Ishikawa (cell line): Measurements from ENCODE around the gene LAMA1.

Experiments
- CEBPB ChIP-seq: IDR thresholded peaks from 2 replicates; pipeline ENCODE4 v1.6.1; 2012
- CREB1 ChIP-seq: IDR thresholded peaks from 2 replicates; pipeline ENCODE4 v1.6.1; 2012; ENCODE audit warnings: low read depth
- EGR1 ChIP-seq: IDR thresholded peaks from 2 replicates; pipeline ENCODE4 v1.6.1; 2012
- EP300 ChIP-seq: IDR thresholded peaks from 2 replicates; pipeline ENCODE4 v1.6.1; 2012; ENCODE audit warnings: borderline replicate concordance
- FOXM1 ChIP-seq: IDR thresholded peaks from 2 replicates; pipeline ENCODE4 v1.6.1; 2012; ENCODE audit warnings: low read depth, borderline replicate concordance
- NFIC ChIP-seq: IDR thresholded peaks from 2 replicates; pipeline ENCODE4 v1.6.1; 2012
- RAD21 ChIP-seq: IDR thresholded peaks from 2 replicates; pipeline ENCODE4 v1.6.1; 2012; ENCODE audit warnings: low read depth
- TAF1 ChIP-seq: IDR thresholded peaks from 2 replicates; pipeline ENCODE4 v1.6.1; 2012; ENCODE audit warnings: low read depth, mild to moderate bottlenecking
- TCF12 ChIP-seq: IDR thresholded peaks from 2 replicates; pipeline ENCODE4 v1.6.1; 2012; ENCODE audit warnings: low read depth
- TEAD4 ChIP-seq: IDR thresholded peaks from 2 replicates; pipeline ENCODE4 v1.6.1; 2012
- YY1 ChIP-seq: IDR thresholded peaks from 2 replicates; pipeline ENCODE4 v1.6.1; 2012; ENCODE audit warnings: low read depth
- ZBTB7A ChIP-seq: IDR thresholded peaks from 2 replicates; pipeline ENCODE4 v1.6.1; 2012; ENCODE audit warnings: low read depth
- TF ChIP-seq, protein P1 (sequence below): IDR thresholded peaks from 2 replicates; pipeline ENCODE4 v1.6.1; 2012
- TF ChIP-seq, protein P2 (sequence below): IDR thresholded peaks from 2 replicates; pipeline ENCODE4 v1.6.1; 2012; ENCODE audit warnings: low read depth, mild to moderate bottlenecking
- TF ChIP-seq, protein P3 (sequence below): IDR thresholded peaks from 2 replicates; pipeline ENCODE4 v1.6.1; 2012

LAMA1 gene

DNA sequence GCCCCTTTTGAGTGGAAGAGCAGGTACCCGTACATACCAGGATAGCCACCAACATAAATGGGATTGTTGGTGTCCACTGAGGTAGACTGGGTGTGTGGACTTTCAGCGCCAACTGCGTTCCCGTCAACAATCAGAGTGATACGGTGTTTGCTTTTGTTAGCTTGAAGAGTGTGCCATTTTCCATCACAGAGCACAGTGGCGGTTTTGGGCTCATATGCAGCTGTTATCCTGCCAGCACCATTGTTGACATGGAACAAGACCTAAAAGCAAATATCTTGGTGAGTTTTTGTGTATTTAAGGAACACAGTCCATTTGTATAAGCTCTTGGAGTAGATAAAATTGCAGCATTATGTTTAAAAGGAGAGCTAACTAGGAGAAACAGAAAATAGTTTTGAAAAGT, 174.5 kb downstream of the LAMA1 start:
- no peak for TF ChIP-seq YY1

DNA sequence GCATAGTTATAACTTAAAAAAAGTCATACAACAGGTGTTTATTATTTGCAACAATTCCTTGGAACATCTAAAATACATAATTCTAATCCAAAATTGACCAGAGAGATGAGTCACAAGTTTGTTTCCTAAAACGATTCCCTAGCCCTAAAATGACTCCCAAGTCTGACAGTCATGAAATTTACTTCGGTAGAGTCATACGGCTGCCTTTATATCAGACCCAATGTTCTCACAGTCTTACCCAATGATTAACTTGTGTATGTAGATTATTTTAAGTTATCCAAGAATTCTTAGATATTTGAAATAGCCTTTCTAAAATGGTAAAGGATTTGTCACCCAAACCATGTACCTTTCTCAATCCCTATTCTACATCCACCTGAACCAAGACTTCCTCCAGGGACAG, 174.9 kb downstream of the LAMA1 start:
- TF ChIP-seq, protein P1, sequence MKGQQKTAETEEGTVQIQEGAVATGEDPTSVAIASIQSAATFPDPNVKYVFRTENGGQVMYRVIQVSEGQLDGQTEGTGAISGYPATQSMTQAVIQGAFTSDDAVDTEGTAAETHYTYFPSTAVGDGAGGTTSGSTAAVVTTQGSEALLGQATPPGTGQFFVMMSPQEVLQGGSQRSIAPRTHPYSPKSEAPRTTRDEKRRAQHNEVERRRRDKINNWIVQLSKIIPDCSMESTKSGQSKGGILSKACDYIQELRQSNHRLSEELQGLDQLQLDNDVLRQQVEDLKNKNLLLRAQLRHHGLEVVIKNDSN = no peak
- TF ChIP-seq ZBTB7A (no peak), TEAD4 (no peak), YY1 (no peak), CREB1 (no peak), EP300 (no peak), CEBPB (no peak), NFIC (no peak), EGR1 (no peak), TAF1 (no peak), TCF12 (no peak), FOXM1 (no peak), RAD21 (no peak)
- TF ChIP-seq, protein P2, sequence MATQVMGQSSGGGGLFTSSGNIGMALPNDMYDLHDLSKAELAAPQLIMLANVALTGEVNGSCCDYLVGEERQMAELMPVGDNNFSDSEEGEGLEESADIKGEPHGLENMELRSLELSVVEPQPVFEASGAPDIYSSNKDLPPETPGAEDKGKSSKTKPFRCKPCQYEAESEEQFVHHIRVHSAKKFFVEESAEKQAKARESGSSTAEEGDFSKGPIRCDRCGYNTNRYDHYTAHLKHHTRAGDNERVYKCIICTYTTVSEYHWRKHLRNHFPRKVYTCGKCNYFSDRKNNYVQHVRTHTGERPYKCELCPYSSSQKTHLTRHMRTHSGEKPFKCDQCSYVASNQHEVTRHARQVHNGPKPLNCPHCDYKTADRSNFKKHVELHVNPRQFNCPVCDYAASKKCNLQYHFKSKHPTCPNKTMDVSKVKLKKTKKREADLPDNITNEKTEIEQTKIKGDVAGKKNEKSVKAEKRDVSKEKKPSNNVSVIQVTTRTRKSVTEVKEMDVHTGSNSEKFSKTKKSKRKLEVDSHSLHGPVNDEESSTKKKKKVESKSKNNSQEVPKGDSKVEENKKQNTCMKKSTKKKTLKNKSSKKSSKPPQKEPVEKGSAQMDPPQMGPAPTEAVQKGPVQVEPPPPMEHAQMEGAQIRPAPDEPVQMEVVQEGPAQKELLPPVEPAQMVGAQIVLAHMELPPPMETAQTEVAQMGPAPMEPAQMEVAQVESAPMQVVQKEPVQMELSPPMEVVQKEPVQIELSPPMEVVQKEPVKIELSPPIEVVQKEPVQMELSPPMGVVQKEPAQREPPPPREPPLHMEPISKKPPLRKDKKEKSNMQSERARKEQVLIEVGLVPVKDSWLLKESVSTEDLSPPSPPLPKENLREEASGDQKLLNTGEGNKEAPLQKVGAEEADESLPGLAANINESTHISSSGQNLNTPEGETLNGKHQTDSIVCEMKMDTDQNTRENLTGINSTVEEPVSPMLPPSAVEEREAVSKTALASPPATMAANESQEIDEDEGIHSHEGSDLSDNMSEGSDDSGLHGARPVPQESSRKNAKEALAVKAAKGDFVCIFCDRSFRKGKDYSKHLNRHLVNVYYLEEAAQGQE = no peak
- TF ChIP-seq, protein P3, sequence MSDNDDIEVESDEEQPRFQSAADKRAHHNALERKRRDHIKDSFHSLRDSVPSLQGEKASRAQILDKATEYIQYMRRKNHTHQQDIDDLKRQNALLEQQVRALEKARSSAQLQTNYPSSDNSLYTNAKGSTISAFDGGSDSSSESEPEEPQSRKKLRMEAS = no peak

DNA sequence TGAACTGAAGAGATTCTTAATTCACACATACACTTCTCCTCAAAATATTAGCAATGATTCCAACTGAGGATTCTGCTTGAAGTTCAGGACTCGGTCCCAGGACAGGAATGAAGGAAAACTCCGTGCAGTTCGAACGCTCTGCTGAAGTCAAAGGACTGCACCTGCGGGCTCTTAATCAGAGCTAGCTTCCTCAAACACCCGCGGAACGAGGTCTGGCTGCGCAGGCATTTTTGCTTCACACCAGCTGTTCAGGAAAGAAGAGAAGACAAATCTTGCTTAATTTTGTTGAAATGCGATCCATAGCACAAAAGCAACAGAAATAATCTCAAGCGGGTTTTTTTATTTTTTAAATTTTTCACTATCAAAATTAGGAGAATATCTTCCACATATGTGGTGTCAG, 175.6 kb downstream of the LAMA1 start:
- TF ChIP-seq TAF1 = no peak
- no peak for TF ChIP-seq EP300
- TF ChIP-seq YY1 = no peak
- TF ChIP-seq NFIC = no peak
- TF ChIP-seq, protein P2 = no peak
- no peak for TF ChIP-seq ZBTB7A
- TF ChIP-seq TCF12 = no peak

DNA sequence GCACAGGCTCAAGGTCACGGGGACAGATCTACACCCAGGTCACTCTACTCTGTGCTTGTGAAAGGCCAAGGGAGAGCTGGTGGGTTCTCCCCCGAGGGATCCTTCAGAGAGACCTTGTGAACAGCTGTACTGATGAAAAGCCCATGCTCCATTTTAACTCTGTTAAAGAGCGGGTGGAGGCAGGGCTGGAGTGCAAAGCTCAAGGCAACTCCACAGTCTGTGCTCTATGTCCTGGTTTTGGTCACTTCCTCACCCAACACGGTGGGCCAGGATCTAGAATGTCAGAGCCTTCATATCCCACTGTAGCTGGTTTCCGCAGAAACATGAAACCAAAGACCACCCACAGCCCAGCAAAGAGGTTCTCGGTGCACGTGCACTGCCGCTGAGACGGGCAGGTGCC, 177.1 kb downstream of the LAMA1 start:
- no peak for TF ChIP-seq CEBPB
- TF ChIP-seq RAD21 = no peak
- TF ChIP-seq, protein P2 = no peak
- no peak for TF ChIP-seq TCF12
- no peak for TF ChIP-seq YY1
- no peak for TF ChIP-seq EGR1

DNA sequence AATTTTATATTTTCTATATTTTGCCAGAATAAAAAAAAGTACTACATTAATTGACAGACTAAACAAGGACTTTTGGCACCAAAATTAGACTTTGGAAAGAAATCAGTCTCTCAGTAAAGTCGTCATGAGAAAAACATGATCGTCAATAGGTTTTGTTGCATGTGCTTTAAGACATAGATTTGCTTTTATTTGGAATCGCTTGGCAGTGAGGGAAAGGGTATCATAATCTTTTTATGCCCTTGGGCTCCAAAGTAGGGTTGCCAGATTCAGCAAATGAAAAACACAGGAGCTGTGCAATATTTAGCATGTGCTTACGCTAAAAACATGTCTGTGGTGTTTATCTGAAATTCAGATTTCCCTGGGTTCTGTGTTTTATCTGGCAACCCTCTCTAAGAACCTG, 177.6 kb downstream of the LAMA1 start:
- TF ChIP-seq YY1 (no peak), RAD21 (no peak), EGR1 (no peak), TCF12 (no peak), NFIC (no peak), EP300 (no peak), TAF1 (no peak), FOXM1 (no peak)
- TF ChIP-seq, protein P2 = no peak
